ENCODE measurements around the gene RNU1-1.
A peak's percentile ranks its signal among the peaks of the same experiment; 100 is the strongest.
"Not testable (repeated sequence)": the region's sequence is repeated elsewhere in the genome, so short reads cannot be mapped to it uniquely, and the experiment has no call there.

The RNU1-1 gene

GRCh38 chr1:16537528-16537927 is 23.4 kb upstream of the RNU1-1 start:
- H3K27ac ChIP-seq (ENCODE audit: low read depth, low read length); H3K4me1 ChIP-seq (ENCODE audit: control insufficient read depth, insufficient read depth, low read length); H3K4me3 ChIP-seq (ENCODE audit: low read depth, low read length): not testable (repeated sequence)

DNA sequence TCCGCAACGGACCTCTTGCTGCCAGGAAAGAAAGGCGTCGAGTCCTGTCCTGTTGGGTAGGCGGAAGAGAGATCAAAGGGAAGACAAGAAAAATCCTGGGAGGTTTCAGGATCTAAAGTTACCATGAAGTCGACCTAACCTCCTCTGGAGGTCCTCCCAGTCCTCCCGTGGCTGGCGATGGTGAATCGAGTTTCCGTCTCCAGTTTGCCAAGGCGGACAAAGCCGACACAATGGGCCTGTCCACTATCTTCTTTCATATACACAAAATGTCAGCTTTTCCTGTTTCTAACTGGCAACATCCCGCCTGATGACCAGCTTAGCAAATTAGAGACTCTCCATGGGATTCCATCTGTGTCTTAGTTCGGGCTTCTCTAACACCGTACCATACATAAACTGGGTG is 22.7 kb upstream of the RNU1-1 start:
- not testable (repeated sequence) for H3K36me3 ChIP-seq (ENCODE audit: control insufficient read depth, insufficient read depth, low read length); H3K4me1 ChIP-seq (ENCODE audit: control insufficient read depth, insufficient read depth, low read length); H3K9ac ChIP-seq (ENCODE audit: low read length); H3K9me3 ChIP-seq (ENCODE audit: control insufficient read depth, insufficient read depth, low read depth, low read length); H3K27ac ChIP-seq (ENCODE audit: low read depth, low read length); H3K4me3 ChIP-seq (ENCODE audit: low read depth, low read length)
- H3K27me3 ChIP-seq (ENCODE audit: control insufficient read depth, insufficient read depth, low read length): peaks cover 19% of the 10 kb centered on the region

More at GRCh38 chr1:16537528-16537927, 23.4 kb upstream of the RNU1-1 start:
- not testable (repeated sequence) for H3K9me3 ChIP-seq (ENCODE audit: control insufficient read depth, insufficient read depth, low read depth, low read length); H3K9ac ChIP-seq (ENCODE audit: low read length); H3K36me3 ChIP-seq (ENCODE audit: control insufficient read depth, insufficient read depth, low read length)
- H3K27me3 ChIP-seq (ENCODE audit: control insufficient read depth, insufficient read depth, low read length): peaks cover 19% of the 10 kb centered on the region

DNA sequence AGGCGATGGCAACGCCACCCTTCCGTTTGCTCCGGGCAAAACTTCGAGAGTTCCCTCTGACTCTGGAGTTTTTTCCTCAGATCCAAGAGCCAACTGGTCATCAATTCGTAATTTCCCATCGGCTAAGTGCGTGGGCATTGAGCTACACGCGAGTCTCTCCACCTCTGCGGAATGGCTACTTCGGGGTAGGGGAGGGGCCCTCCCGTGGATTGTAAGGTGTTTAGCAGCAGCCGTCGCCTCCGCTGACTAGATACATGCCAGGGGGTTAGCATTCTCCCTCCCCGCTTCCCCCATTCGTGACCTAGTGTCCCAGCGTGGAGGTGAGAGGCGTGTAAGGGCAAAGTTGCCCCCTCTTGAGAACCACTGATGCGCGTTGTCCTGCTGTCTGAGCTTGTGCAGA is 21.8 kb upstream of the RNU1-1 start:
- H3K27ac ChIP-seq (ENCODE audit: low read depth, low read length); H3K36me3 ChIP-seq (ENCODE audit: control insufficient read depth, insufficient read depth, low read length); H3K9me3 ChIP-seq (ENCODE audit: control insufficient read depth, insufficient read depth, low read depth, low read length); H3K4me1 ChIP-seq (ENCODE audit: control insufficient read depth, insufficient read depth, low read length); H3K9ac ChIP-seq (ENCODE audit: low read length): not testable (repeated sequence)
- Histone ChIP-seq H3K4me3 (ENCODE audit: low read depth, low read length) (peak overlapping the region; percentile 79), H3K27me3 (ENCODE audit: control insufficient read depth, insufficient read depth, low read length) (peaks cover 19% of the 10 kb centered on the region)

GRCh38 chr1:16535487-16535886 is 21.4 kb upstream of the RNU1-1 start:
- H3K9ac ChIP-seq (ENCODE audit: low read length): peak overlapping the region; percentile 45
- H3K4me1 ChIP-seq (ENCODE audit: control insufficient read depth, insufficient read depth, low read length): not testable (repeated sequence)

GRCh38 chr1:16534829-16535456 is 20.9 kb upstream of the RNU1-1 start:
- H3K27ac ChIP-seq (ENCODE audit: low read depth, low read length); H3K9me3 ChIP-seq (ENCODE audit: control insufficient read depth, insufficient read depth, low read depth, low read length); H3K36me3 ChIP-seq (ENCODE audit: control insufficient read depth, insufficient read depth, low read length); H3K4me1 ChIP-seq (ENCODE audit: control insufficient read depth, insufficient read depth, low read length): not testable (repeated sequence)
- H3K9ac ChIP-seq (ENCODE audit: low read length): peak overlapping the region; percentile 45
- H3K27me3 ChIP-seq (ENCODE audit: control insufficient read depth, insufficient read depth, low read length): peaks cover 19% of the 10 kb centered on the region
- peak overlapping the region; percentile 79 for H3K4me3 ChIP-seq (ENCODE audit: low read depth, low read length)

More at GRCh38 chr1:16535487-16535886, 21.4 kb upstream of the RNU1-1 start:
- H3K36me3 ChIP-seq (ENCODE audit: control insufficient read depth, insufficient read depth, low read length); H3K9me3 ChIP-seq (ENCODE audit: control insufficient read depth, insufficient read depth, low read depth, low read length); H3K27ac ChIP-seq (ENCODE audit: low read depth, low read length): not testable (repeated sequence)
- H3K4me3 ChIP-seq (ENCODE audit: low read depth, low read length): peak overlapping the region; percentile 79
- peaks cover 19% of the 10 kb centered on the region for H3K27me3 ChIP-seq (ENCODE audit: control insufficient read depth, insufficient read depth, low read length)

DNA sequence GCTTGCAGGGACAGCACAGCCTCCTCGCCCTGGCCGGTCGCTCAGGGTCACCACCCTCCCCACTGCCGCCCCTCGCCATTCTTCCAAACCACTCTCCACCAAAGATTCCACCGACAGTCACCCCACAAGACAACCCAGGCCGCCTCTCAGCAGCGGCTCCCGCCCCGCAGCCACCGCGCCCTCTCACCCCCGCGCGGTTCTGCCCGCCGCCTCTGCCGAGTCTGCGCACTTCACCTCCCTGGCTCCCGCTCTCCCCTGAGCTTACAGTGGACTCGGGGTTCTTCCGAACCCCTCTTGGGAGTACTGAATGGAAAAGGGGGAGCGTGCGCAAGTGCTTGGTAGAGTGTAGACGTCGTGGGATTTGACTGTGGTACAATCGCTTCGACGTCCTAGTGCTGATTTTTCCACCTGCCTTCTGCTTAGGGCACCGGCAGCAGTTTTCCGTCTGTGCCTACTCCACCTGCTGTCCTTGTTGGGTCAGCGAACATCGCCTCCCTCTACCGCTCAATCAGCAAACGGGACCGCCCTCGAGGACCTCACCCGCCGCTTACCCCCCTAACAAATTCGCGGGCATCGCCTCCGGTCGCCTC is 20.2 kb upstream of the RNU1-1 start:
- Histone ChIP-seq H3K4me3 (ENCODE audit: low read depth, low read length) (peak overlapping the region; percentile 79), H3K27me3 (ENCODE audit: control insufficient read depth, insufficient read depth, low read length) (peaks cover 19% of the 10 kb centered on the region)
- not testable (repeated sequence) for H3K9me3 ChIP-seq (ENCODE audit: control insufficient read depth, insufficient read depth, low read depth, low read length); H3K9ac ChIP-seq (ENCODE audit: low read length); H3K4me1 ChIP-seq (ENCODE audit: control insufficient read depth, insufficient read depth, low read length); H3K36me3 ChIP-seq (ENCODE audit: control insufficient read depth, insufficient read depth, low read length); H3K27ac ChIP-seq (ENCODE audit: low read depth, low read length)

DNA sequence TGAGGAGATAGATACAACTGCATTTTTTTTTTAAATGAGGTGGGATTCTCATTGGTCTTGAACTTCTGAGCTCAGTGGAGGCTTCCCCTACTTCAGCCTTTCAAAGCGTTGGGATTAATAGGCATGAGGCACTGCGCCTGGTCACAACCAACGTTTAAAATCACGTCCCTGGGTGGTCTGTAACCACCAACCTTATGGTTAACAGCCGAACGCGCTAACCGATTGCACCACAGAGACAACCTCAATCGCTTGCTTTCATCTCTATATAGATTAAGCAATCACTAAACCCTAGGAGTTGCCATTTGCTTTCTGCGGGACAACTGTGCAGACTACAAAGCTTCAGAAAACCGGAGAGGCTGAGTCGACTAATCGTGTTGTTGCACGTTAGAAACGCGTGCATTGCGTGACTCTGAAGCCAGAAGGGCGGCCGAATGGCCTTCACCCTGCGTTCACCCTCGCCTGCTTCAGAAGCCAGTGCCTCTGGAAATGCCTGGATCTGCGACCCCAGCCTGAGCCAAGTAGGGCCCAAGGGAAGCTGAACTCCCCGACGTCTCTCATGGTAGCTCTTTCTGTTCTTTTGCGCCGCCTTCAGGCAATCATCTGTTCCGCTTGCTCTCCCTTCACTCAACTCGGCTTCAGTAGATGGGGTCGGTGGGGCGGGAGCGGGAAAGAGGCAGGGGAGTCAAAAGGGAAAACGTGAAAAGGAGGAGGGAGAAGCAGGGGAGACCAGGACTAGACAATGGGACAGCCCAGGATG is 18.3 kb upstream of the RNU1-1 start:
- not testable (repeated sequence) for H3K9me3 ChIP-seq (ENCODE audit: control insufficient read depth, insufficient read depth, low read depth, low read length); H3K4me1 ChIP-seq (ENCODE audit: control insufficient read depth, insufficient read depth, low read length); H3K9ac ChIP-seq (ENCODE audit: low read length); H3K27ac ChIP-seq (ENCODE audit: low read depth, low read length); H3K36me3 ChIP-seq (ENCODE audit: control insufficient read depth, insufficient read depth, low read length)
- Histone ChIP-seq H3K27me3 (ENCODE audit: control insufficient read depth, insufficient read depth, low read length) (peaks cover 19% of the 10 kb centered on the region), H3K4me3 (ENCODE audit: low read depth, low read length) (peak overlapping the region; percentile 42)

GRCh38 chr1:16528338-16528737 is 14.3 kb upstream of the RNU1-1 start:
- not testable (repeated sequence) for H3K9ac ChIP-seq (ENCODE audit: low read length); H3K4me1 ChIP-seq (ENCODE audit: control insufficient read depth, insufficient read depth, low read length); H3K9me3 ChIP-seq (ENCODE audit: control insufficient read depth, insufficient read depth, low read depth, low read length); H3K27ac ChIP-seq (ENCODE audit: low read depth, low read length); H3K27me3 ChIP-seq (ENCODE audit: control insufficient read depth, insufficient read depth, low read length); H3K36me3 ChIP-seq (ENCODE audit: control insufficient read depth, insufficient read depth, low read length); H3K4me3 ChIP-seq (ENCODE audit: low read depth, low read length)

- H3K36me3 ChIP-seq (ENCODE audit: control insufficient read depth, insufficient read depth, low read length); H3K9me3 ChIP-seq (ENCODE audit: control insufficient read depth, insufficient read depth, low read depth, low read length); H3K27ac ChIP-seq (ENCODE audit: low read depth, low read length); H3K27me3 ChIP-seq (ENCODE audit: control insufficient read depth, insufficient read depth, low read length); H3K4me1 ChIP-seq (ENCODE audit: control insufficient read depth, insufficient read depth, low read length); H3K4me3 ChIP-seq (ENCODE audit: low read depth, low read length); H3K9ac ChIP-seq (ENCODE audit: low read length): not testable (repeated sequence)
Observed at GRCh38 chr1:16525769-16526168, 11.7 kb upstream of the RNU1-1 start.

DNA sequence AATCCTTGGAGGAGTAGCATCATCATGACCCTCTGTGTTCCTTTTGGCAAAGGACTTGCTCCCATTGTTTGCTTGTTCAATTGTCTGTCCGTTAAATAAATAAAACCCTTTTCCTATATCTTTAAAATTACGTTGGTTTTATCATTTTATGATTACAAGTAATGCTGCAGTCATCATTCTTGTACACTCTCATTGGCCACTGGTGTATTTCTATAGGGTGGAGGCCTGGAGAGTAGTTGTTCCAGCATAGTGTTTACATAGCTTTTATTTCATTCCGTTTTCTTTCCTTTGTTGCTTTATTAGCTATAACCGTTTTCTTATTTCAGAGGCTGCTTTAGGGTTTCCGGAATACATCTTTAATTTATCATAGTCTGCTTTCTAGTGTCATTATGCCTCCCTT is 7.6 kb upstream of the RNU1-1 start:
- H3K27ac ChIP-seq (ENCODE audit: low read depth, low read length); H3K4me1 ChIP-seq (ENCODE audit: control insufficient read depth, insufficient read depth, low read length); H3K9me3 ChIP-seq (ENCODE audit: control insufficient read depth, insufficient read depth, low read depth, low read length); H3K9ac ChIP-seq (ENCODE audit: low read length); H3K27me3 ChIP-seq (ENCODE audit: control insufficient read depth, insufficient read depth, low read length); H3K36me3 ChIP-seq (ENCODE audit: control insufficient read depth, insufficient read depth, low read length): not testable (repeated sequence)
- H3K4me3 ChIP-seq (ENCODE audit: low read depth, low read length): peak overlapping the region; percentile 52; the same call in 1 of the 2 replicates

DNA sequence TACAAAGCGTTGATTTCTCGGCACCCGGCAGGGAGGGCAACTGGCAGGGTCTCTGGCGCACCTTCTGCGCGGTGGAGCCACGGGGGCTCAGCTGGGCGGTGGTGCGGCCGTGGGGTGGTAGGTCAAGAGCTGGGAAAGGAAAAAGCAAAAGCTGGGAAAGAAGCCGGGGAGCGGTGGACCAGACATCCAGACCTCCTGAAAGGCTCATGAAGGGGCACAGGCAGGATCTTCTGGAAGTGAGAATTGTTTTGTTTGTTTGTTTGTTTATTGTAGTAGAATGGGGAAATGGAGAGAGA is 7.2 kb upstream of the RNU1-1 start:
- Histone ChIP-seq H3K27me3 (ENCODE audit: control insufficient read depth, insufficient read depth, low read length) (no peaks in the 10 kb centered on the region), H3K9me3 (ENCODE audit: control insufficient read depth, insufficient read depth, low read depth, low read length) (no peaks in the 10 kb centered on the region), H3K9ac (ENCODE audit: low read length) (no peak overlapping the region), H3K4me3 (ENCODE audit: low read depth, low read length) (peak overlapping the region; percentile 52; the same call in 1 of the 2 replicates), H3K4me1 (ENCODE audit: control insufficient read depth, insufficient read depth, low read length) (no peaks in the 10 kb centered on the region), H3K27ac (ENCODE audit: low read depth, low read length) (no peak overlapping the region), H3K36me3 (ENCODE audit: control insufficient read depth, insufficient read depth, low read length) (no peaks in the 10 kb centered on the region)
